Testis (tissue), 2 donors: ENCODE measurements around the gene RBM17.

Experiments used
- POLR2A ChIP-seq: fragments of 450-650 bp; IDR thresholded peaks from one replicate; pipeline ENCODE4 v1.6.1; 2017; ENCODE audit warnings: antibody characterized with exemption, mild to moderate bottlenecking, moderate library complexity
- TF ChIP-seq, protein P1 (sequence below), 3 experiments: fragments of 450-650 bp in 2 of 3; fragments of 200-600 bp in 1 of 3; sonication (generic) in 1 of 3; IDR thresholded peaks; one replicate each; pipeline ENCODE4 v1.5.1; 2016 to 2019; ENCODE audit warnings: antibody characterized with exemption in 3 of 3, mild to moderate bottlenecking in 2 of 3, moderate library complexity in 1 of 3

DNA sequence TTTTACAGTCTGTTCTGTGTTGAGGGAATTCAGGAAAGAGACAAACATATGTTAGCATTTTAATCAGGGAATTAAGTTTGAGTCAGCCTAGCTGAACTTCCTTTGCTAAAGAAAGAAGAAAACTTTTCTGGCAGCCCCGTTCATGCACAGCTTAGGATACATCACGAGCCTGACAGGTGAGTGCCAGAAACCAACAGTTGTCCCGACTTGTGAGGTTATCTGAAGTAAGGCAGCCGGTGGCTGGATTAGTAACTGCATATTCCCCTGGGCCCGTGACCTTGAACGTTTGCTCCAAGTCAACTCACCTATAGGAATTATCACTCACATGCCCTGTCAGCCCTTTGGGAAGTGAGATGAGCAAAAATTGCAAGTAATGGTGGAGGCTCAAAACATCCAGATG, 24.1 kb downstream of the RBM17 start:
- TF ChIP-seq, protein P1, sequence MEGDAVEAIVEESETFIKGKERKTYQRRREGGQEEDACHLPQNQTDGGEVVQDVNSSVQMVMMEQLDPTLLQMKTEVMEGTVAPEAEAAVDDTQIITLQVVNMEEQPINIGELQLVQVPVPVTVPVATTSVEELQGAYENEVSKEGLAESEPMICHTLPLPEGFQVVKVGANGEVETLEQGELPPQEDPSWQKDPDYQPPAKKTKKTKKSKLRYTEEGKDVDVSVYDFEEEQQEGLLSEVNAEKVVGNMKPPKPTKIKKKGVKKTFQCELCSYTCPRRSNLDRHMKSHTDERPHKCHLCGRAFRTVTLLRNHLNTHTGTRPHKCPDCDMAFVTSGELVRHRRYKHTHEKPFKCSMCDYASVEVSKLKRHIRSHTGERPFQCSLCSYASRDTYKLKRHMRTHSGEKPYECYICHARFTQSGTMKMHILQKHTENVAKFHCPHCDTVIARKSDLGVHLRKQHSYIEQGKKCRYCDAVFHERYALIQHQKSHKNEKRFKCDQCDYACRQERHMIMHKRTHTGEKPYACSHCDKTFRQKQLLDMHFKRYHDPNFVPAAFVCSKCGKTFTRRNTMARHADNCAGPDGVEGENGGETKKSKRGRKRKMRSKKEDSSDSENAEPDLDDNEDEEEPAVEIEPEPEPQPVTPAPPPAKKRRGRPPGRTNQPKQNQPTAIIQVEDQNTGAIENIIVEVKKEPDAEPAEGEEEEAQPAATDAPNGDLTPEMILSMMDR (IDR thresholded peaks at IDR 0.05), result no peak
- TF ChIP-seq POLR2A, result no peak
